MM.1S (cell line): Measurements from ENCODE around the gene KAT14.
"Not testable (repeated sequence)": the region's sequence is repeated elsewhere in the genome, so short reads cannot be mapped to it uniquely, and the experiment has no call there.

Experiments used
- CTCF ChIP-seq: fragments of 300-600 bp; sonication (generic); IDR thresholded peaks from 2 replicates; pipeline ENCODE4 v1.5.1; 2016; ENCODE audit warnings: antibody characterized with exemption, low read length, mixed read lengths
- EZH2 ChIP-seq: fragments of 300-600 bp; sonication (generic); optimal IDR thresholded peaks from 2 replicates; pipeline ENCODE3; 2017; ENCODE audit warnings: low read depth, mild to moderate bottlenecking, antibody characterized with exemption, low read length, mixed read lengths
- EZH2phosphoT487 ChIP-seq: fragments of 300-600 bp; sonication (generic); IDR thresholded peaks from 2 replicates; pipeline ENCODE4 v1.6.1; 2018; ENCODE audit warnings: antibody characterized with exemption, low read length

GRCh38 chr20:18194461-18194860 lies 56.8 kb downstream of the KAT14 start:
- not testable (repeated sequence) for TF ChIP-seq CTCF, EZH2phosphoT487, EZH2
